HepG2 (cell line): ENCODE data around the gene MXRA7. TPM values are rescaled to one million over a fixed set of nuclear protein-coding genes. Genes with fewer than 3 reads are reported as not detected.

Experiments
- ARNT2 ChIP-seq: sonication (generic); formaldehyde crosslinking; IDR thresholded peaks from 2 replicates; pipeline ENCODE4 v1.8.0; 2022; ENCODE audit warnings: mild to moderate bottlenecking, low read depth, missing genetic modification reagents, moderate library complexity
- CC2D1A ChIP-seq: sonication (generic); formaldehyde crosslinking; IDR thresholded peaks from 2 replicates; pipeline ENCODE4 v1.8.1; 2023; ENCODE audit warnings: mild to moderate bottlenecking, missing genetic modification reagents
- ELF4 ChIP-seq: sonication (generic); formaldehyde crosslinking; IDR thresholded peaks from 2 replicates; pipeline ENCODE4 v1.5.0; 2020; ENCODE audit warnings: missing genetic modification reagents, mild to moderate bottlenecking, moderate library complexity, borderline replicate concordance
- FOXM1 ChIP-seq: sonication (generic); formaldehyde crosslinking; IDR thresholded peaks from 2 replicates; pipeline ENCODE4 v1.5.0; 2020; ENCODE audit warnings: missing genetic modification reagents
- HNF4A ChIP-seq: sonication (generic); formaldehyde crosslinking; IDR thresholded peaks from 2 replicates; pipeline ENCODE4 v1.4.0; 2020; ENCODE audit warnings: missing genetic modification reagents
- MAFK ChIP-seq, 2 experiments: IDR thresholded peaks in 1 of 2; conservative IDR thresholded peaks in 1 of 2; 2 replicates each; pipeline ENCODE4 v1.6.1; 2011; ENCODE audit warnings: improper control_type of control experiment in 2 of 2, low read length in 2 of 2
- MBD4 ChIP-seq: IDR thresholded peaks from 2 replicates; pipeline ENCODE4 v1.6.1; 2012; ENCODE audit warnings: low read length, inconsistent platforms, borderline replicate concordance
- MED13 ChIP-seq: sonication (generic); formaldehyde crosslinking; IDR thresholded peaks from 2 replicates; pipeline ENCODE4 v1.5.0; 2020; ENCODE audit warnings: missing genetic modification reagents
- MTA3 ChIP-seq: sonication (generic); formaldehyde crosslinking; IDR thresholded peaks from 2 replicates; pipeline ENCODE4 v1.4.0; 2020; ENCODE audit warnings: missing genetic modification reagents
- MYC ChIP-seq: sonication (generic); formaldehyde crosslinking; IDR thresholded peaks from 2 replicates; pipeline ENCODE4 v1.9.0; 2021; ENCODE audit warnings: missing genetic modification reagents, borderline replicate concordance
- NKX3-1 ChIP-seq: sonication (generic); formaldehyde crosslinking; IDR thresholded peaks from 2 replicates; pipeline ENCODE4 v1.5.0; 2020; ENCODE audit warnings: missing genetic modification reagents
- POLR2G ChIP-seq: fragments of 200-400 bp; formaldehyde crosslinking; IDR thresholded peaks from 2 replicates; pipeline ENCODE4 v1.6.1; 2018; ENCODE audit warnings: mild to moderate bottlenecking, low read depth, low read length, moderate library complexity
- RBM22 ChIP-seq: fragments of 200-400 bp; formaldehyde crosslinking; optimal IDR thresholded peaks from 2 replicates; pipeline ENCODE3; 2017; ENCODE audit warnings: mild to moderate bottlenecking, low read length, moderate library complexity
- SNAI1 ChIP-seq: sonication (generic); formaldehyde crosslinking; IDR thresholded peaks from 2 replicates; pipeline ENCODE4 v1.5.0; 2020; ENCODE audit warnings: mild to moderate bottlenecking, missing genetic modification reagents, borderline replicate concordance
- SUZ12 ChIP-seq: fragments of 150-350 bp; IDR thresholded peaks from 2 replicates; pipeline ENCODE4 v1.6.1; 2014; ENCODE audit warnings: low read depth, low read length
- TCF12 ChIP-seq, 2 experiments: fragments of 450-650 bp in 1 of 2; sonication (generic) in 1 of 2; formaldehyde crosslinking in 1 of 2; IDR thresholded peaks; 2 replicates each; pipeline versions ENCODE4 v1.6.1 to v1.8.0; 2017 to 2022; ENCODE audit warnings: antibody characterized with exemption in 1 of 2, mild to moderate bottlenecking in 1 of 2, missing genetic modification reagents in 1 of 2, moderate library complexity in 1 of 2
- TCF7L2 ChIP-seq: IDR thresholded peaks from 2 replicates; pipeline ENCODE4 v1.6.1; 2011; ENCODE audit warnings: mild to moderate bottlenecking, low read depth, low read length, moderate library complexity
- TMF1 ChIP-seq: sonication (generic); formaldehyde crosslinking; IDR thresholded peaks from 2 replicates; pipeline ENCODE4 v1.8.1; 2022; ENCODE audit warnings: low read depth, missing genetic modification reagents
- TOPORS ChIP-seq: sonication (generic); formaldehyde crosslinking; IDR thresholded peaks from 2 replicates; pipeline ENCODE4 v1.8.0; 2023; ENCODE audit warnings: mild to moderate bottlenecking, missing genetic modification reagents
- YEATS2 ChIP-seq: sonication (generic); formaldehyde crosslinking; IDR thresholded peaks from 2 replicates; pipeline ENCODE4 v1.4.0; 2020; ENCODE audit warnings: missing genetic modification reagents, borderline replicate concordance
- ZNF263 ChIP-seq: sonication (generic); formaldehyde crosslinking; IDR thresholded peaks from 2 replicates; pipeline ENCODE4 v1.4.0; 2020; ENCODE audit warnings: missing genetic modification reagents
- ZNF264 ChIP-seq: sonication (generic); formaldehyde crosslinking; IDR thresholded peaks from 2 replicates; pipeline ENCODE4 v1.4.0; 2020; ENCODE audit warnings: missing genetic modification reagents
- ZNF547 ChIP-seq: sonication (generic); formaldehyde crosslinking; IDR thresholded peaks from 2 replicates; pipeline ENCODE4 v1.5.1; 2020; ENCODE audit warnings: mild to moderate bottlenecking, missing genetic modification reagents
- ZNF7 ChIP-seq: IDR thresholded peaks from 2 replicates; pipeline ENCODE4 v1.6.1; 2016; ENCODE audit warnings: missing biosample characterization, missing genetic modification reagents
- ZNF75D ChIP-seq: sonication (generic); formaldehyde crosslinking; IDR thresholded peaks from 2 replicates; pipeline ENCODE4 v1.8.1; 2023; ENCODE audit warnings: missing genetic modification reagents, mild to moderate bottlenecking, borderline replicate concordance
- ZSCAN12 ChIP-seq: sonication (generic); formaldehyde crosslinking; IDR thresholded peaks from 2 replicates; pipeline ENCODE4 v1.9.0; 2021; ENCODE audit warnings: mild to moderate bottlenecking, missing genetic modification reagents
- polyA plus RNA-seq, 8 experiments: library from polyadenylated mRNA; depleted of rRNA in 3 of 8; stranded (reverse) in 7 of 8; unstranded in 1 of 8; fragments of >200 nt; fragmentation: Illumina TruSeq in 4 of 8; extraction: Trizol in 4 of 8; gene quantifications; 2 replicates each; pipeline versions ENCODE4 v1.2.1 to v1.2.3, GENCODE V29; 2011 to 2016; ENCODE audit warnings: low read depth in 4 of 8, missing spikeins in 1 of 8, mixed read lengths in 1 of 8; ENCODE audit not compliant: insufficient read depth in 1 of 8
- total RNA-seq, 5 experiments: library from RNA; depleted of rRNA; stranded (reverse); fragments of >200 nt; fragmentation: Illumina TruSeq; extraction: Trizol; gene quantifications; 2 replicates each; pipeline ENCODE4 v1.2.3, GENCODE V29; 2016; ENCODE audit warnings: low read depth in 1 of 5
- TF ChIP-seq, protein P1 (sequence below): sonication (generic); formaldehyde crosslinking; IDR thresholded peaks from 2 replicates; pipeline ENCODE4 v1.8.0; 2022; ENCODE audit warnings: mild to moderate bottlenecking, missing genetic modification reagents; ENCODE audit not compliant: insufficient replicate concordance
- TF ChIP-seq, protein P2 (sequence below): sonication (generic); formaldehyde crosslinking; IDR thresholded peaks from 2 replicates; pipeline ENCODE4 v1.4.0; 2020; ENCODE audit warnings: missing genetic modification reagents
- TF ChIP-seq, protein P3 (sequence below): sonication (generic); formaldehyde crosslinking; IDR thresholded peaks from 2 replicates; pipeline ENCODE4 v1.8.1; 2022; ENCODE audit warnings: mild to moderate bottlenecking, missing genetic modification reagents

MXRA7 gene
- total and polyA plus RNA-seq, 2 of the 13 experiments (the other 11 are each of a cell fraction or from before 2014, with no cell fraction given), result 44.8 to 112 TPM

DNA sequence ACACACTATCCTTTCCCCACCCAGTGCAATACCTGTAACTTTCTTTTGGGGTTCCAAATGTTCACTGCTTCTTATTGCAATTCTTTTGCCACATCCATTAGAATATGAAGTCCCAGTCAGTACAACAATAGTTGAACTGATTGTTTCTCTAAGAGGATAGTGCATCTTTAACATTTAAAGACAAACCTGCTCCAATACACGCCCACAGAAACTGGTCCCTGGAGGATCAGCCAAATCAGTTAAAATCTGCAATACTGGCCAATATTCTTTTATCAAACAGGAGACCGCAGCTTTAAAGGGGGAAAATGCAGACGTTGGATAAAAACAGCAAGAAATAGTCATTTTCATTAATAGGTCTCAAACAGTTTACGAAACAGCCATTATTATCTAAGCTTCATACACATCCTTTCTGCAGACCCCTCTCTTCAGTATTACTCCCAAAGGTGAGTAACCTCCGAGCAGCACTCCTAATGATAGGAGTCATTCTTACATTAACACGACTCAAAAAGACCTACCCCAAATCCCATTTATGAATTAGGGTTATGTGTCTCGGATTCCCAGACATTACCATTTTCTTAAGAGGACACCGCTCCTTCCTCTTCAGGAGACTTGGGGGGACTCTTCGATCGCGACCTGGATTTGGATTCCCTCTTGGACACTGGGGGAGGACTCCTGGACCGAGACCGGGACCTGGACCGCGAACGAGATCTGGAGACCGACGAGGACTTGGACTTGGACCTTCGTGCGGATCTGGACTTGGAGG is 25.0 kb upstream of the MXRA7 start (continued):
- TF ChIP-seq ARNT2 (CRISPR knock-in tag) (no peak), MTA3 (CRISPR knock-in tag) (no peak), HNF4A (CRISPR knock-in tag) (peak; percentile 60; the same call in 1 of the 2 replicates), TOPORS (peak; percentile 22), SNAI1 (peak; percentile 69; the same call in 1 of the 2 replicates), ZSCAN12 (CRISPR knock-in tag) (no peak), NKX3-1 (CRISPR knock-in tag) (peak; percentile 60; the same call in 1 of the 2 replicates), CC2D1A (CRISPR knock-in tag) (no peak), POLR2G (peak; percentile 49; the same call in 1 of the 2 replicates), MYC (CRISPR knock-in tag) (no peak), ZNF263 (CRISPR knock-in tag) (peak; percentile 74; the same call in 1 of the 2 replicates), FOXM1 (CRISPR knock-in tag) (0 out of 2 replicates have a peak, but pooled peaks have one; percentile 38), RBM22 (peak; percentile 57), TMF1 (CRISPR knock-in tag) (0 out of 2 replicates have a peak, but pooled peaks have one; percentile 20), ZNF75D (no peak), ZNF547 (CRISPR knock-in tag) (no peak), YEATS2 (CRISPR knock-in tag) (0 out of 2 replicates have a peak, but pooled peaks have one; percentile 29), TCF12 (IDR thresholded peaks at IDR 0.05) (no peak), TCF12 (CRISPR knock-in tag; IDR thresholded peaks at IDR 0.05) (peak; percentile 47; the same call in 1 of the 2 replicates), TCF7L2 (no peak), MAFK (conservative IDR thresholded peaks at IDR 0.05 in 1 of 2, IDR thresholded peaks at IDR 0.05 in 1 of 2; ENCODE audit: low read length in 2 of 2) (peak in 1 of 2 experiments; percentile 3; a peak in 1 of 4 replicates), MED13 (peak; percentile 5; the same call in 1 of the 2 replicates), ZNF264 (CRISPR knock-in tag) (0 out of 2 replicates have a peak, but pooled peaks have one; percentile 63), SUZ12 (no peak), ZNF7 (CRISPR knock-in tag) (no peak), MBD4 (peak; percentile 76; the same call in 1 of the 2 replicates), ELF4 (CRISPR knock-in tag) (no peak)
- TF ChIP-seq, protein P1, sequence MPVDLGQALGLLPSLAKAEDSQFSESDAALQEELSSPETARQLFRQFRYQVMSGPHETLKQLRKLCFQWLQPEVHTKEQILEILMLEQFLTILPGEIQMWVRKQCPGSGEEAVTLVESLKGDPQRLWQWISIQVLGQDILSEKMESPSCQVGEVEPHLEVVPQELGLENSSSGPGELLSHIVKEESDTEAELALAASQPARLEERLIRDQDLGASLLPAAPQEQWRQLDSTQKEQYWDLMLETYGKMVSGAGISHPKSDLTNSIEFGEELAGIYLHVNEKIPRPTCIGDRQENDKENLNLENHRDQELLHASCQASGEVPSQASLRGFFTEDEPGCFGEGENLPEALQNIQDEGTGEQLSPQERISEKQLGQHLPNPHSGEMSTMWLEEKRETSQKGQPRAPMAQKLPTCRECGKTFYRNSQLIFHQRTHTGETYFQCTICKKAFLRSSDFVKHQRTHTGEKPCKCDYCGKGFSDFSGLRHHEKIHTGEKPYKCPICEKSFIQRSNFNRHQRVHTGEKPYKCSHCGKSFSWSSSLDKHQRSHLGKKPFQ (CRISPR knock-in tag), result no peak
- TF ChIP-seq, protein P2, sequence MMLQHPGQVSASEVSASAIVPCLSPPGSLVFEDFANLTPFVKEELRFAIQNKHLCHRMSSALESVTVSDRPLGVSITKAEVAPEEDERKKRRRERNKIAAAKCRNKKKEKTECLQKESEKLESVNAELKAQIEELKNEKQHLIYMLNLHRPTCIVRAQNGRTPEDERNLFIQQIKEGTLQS (CRISPR knock-in tag), result no peak
- TF ChIP-seq, protein P3, sequence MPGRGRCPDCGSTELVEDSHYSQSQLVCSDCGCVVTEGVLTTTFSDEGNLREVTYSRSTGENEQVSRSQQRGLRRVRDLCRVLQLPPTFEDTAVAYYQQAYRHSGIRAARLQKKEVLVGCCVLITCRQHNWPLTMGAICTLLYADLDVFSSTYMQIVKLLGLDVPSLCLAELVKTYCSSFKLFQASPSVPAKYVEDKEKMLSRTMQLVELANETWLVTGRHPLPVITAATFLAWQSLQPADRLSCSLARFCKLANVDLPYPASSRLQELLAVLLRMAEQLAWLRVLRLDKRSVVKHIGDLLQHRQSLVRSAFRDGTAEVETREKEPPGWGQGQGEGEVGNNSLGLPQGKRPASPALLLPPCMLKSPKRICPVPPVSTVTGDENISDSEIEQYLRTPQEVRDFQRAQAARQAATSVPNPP (CRISPR knock-in tag), result 0 out of 2 replicates have a peak, but pooled peaks have one; percentile 27
